Panc1 (cell line): Measurements from ENCODE around the gene ASCC3.

ENCODE experiments used
- POLR2AphosphoS5 ChIP-seq: IDR thresholded peaks from 2 replicates; pipeline ENCODE4 v1.6.1; 2012; ENCODE audit warnings: mild to moderate bottlenecking, low read depth, low read length, moderate library complexity
- SIN3A ChIP-seq: IDR thresholded peaks from 2 replicates; pipeline ENCODE4 v1.6.1; 2012; ENCODE audit warnings: low read depth, mild to moderate bottlenecking, low read length, moderate library complexity, borderline replicate concordance; ENCODE audit not compliant: insufficient read depth
- TCF7L2 ChIP-seq: IDR thresholded peaks from 2 replicates; pipeline ENCODE4 v1.6.1; 2011; ENCODE audit warnings: mild to moderate bottlenecking, low read depth, low read length, inconsistent platforms
- TF ChIP-seq, protein P1 (sequence below): fragments of 450-650 bp; IDR thresholded peaks from 2 replicates; pipeline ENCODE4 v1.5.1; 2017; ENCODE audit warnings: mild to moderate bottlenecking
- TF ChIP-seq, protein P2 (sequence below), 2 experiments: IDR thresholded peaks; 2 replicates each; pipeline ENCODE4 v1.6.1; 2011 to 2012; ENCODE audit warnings: low read depth in 2 of 2, control low read depth in 1 of 2, low read length in 1 of 2, mild to moderate bottlenecking in 1 of 2, moderate library complexity in 1 of 2; ENCODE audit not compliant: insufficient read depth in 1 of 2

DNA sequence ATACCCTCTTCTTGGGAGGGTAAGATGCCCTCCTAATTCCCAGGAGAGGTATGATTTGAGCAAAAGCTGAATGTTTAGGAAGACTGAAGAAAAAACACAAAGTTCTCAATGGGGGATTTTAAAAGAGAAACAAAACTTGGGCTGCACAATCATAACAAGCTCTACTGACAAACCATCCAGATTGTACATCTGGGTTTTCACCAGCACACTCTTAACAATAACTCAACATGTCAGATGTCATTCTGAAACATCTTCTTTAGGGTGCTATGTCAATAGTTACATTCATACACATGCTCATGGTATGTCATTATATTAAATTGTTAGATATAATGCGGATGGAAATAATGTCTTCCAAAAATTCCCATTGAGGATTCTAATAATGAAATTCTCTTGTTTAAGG lies 95.1 kb downstream of the ASCC3 start:
- TF ChIP-seq, protein P1, sequence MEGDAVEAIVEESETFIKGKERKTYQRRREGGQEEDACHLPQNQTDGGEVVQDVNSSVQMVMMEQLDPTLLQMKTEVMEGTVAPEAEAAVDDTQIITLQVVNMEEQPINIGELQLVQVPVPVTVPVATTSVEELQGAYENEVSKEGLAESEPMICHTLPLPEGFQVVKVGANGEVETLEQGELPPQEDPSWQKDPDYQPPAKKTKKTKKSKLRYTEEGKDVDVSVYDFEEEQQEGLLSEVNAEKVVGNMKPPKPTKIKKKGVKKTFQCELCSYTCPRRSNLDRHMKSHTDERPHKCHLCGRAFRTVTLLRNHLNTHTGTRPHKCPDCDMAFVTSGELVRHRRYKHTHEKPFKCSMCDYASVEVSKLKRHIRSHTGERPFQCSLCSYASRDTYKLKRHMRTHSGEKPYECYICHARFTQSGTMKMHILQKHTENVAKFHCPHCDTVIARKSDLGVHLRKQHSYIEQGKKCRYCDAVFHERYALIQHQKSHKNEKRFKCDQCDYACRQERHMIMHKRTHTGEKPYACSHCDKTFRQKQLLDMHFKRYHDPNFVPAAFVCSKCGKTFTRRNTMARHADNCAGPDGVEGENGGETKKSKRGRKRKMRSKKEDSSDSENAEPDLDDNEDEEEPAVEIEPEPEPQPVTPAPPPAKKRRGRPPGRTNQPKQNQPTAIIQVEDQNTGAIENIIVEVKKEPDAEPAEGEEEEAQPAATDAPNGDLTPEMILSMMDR, result no peak
- TF ChIP-seq POLR2AphosphoS5 (no peak), SIN3A (no peak), TCF7L2 (no peak)
- TF ChIP-seq, protein P2, sequence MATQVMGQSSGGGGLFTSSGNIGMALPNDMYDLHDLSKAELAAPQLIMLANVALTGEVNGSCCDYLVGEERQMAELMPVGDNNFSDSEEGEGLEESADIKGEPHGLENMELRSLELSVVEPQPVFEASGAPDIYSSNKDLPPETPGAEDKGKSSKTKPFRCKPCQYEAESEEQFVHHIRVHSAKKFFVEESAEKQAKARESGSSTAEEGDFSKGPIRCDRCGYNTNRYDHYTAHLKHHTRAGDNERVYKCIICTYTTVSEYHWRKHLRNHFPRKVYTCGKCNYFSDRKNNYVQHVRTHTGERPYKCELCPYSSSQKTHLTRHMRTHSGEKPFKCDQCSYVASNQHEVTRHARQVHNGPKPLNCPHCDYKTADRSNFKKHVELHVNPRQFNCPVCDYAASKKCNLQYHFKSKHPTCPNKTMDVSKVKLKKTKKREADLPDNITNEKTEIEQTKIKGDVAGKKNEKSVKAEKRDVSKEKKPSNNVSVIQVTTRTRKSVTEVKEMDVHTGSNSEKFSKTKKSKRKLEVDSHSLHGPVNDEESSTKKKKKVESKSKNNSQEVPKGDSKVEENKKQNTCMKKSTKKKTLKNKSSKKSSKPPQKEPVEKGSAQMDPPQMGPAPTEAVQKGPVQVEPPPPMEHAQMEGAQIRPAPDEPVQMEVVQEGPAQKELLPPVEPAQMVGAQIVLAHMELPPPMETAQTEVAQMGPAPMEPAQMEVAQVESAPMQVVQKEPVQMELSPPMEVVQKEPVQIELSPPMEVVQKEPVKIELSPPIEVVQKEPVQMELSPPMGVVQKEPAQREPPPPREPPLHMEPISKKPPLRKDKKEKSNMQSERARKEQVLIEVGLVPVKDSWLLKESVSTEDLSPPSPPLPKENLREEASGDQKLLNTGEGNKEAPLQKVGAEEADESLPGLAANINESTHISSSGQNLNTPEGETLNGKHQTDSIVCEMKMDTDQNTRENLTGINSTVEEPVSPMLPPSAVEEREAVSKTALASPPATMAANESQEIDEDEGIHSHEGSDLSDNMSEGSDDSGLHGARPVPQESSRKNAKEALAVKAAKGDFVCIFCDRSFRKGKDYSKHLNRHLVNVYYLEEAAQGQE (IDR thresholded peaks at IDR 0.05; ENCODE audit: insufficient read depth in 1 of 2, low read depth in 2 of 2, low read length in 1 of 2), result no peak
